Measurements from ENCODE around the gene LDLRAD4. TPM values are rescaled to one million over a fixed set of nuclear protein-coding genes. Genes with fewer than 3 reads are reported as not detected.
"Not testable (repeated sequence)": the region's sequence is repeated elsewhere in the genome, so short reads cannot be mapped to it uniquely, and the experiment has no call there.

LDLRAD4 gene
- total RNA-seq, 1 donor: under 0.01 TPM

- no peak overlapping the region for H3K4me2 ChIP-seq (ENCODE audit: insufficient read depth, low read length)
- DNase-seq (ENCODE audit: insufficient read length, low spot score, missing footprints): no peak
- no peaks in the 10 kb centered on the region for H4K20me1 ChIP-seq (ENCODE audit: insufficient read depth, low read length)
- H3K79me2 ChIP-seq (ENCODE audit: insufficient read depth, low read length): no peaks in the 10 kb centered on the region
- no peak overlapping the region for H2AFZ ChIP-seq (ENCODE audit: low read length)
- H3K4me3 ChIP-seq (ENCODE audit: insufficient read depth, low read length): no peak overlapping the region
- TF ChIP-seq CTCF (IDR thresholded peaks at IDR 0.05; ENCODE audit: extremely low read depth, low read depth, low read length): no peak
- H3K27me3 ChIP-seq (ENCODE audit: insufficient read depth, low read length): no peaks in the 10 kb centered on the region
- no peaks in the 10 kb centered on the region for H3K4me1 ChIP-seq (ENCODE audit: insufficient read depth, low read length)
- H3K9me3 ChIP-seq (ENCODE audit: low read depth, low read length): no peaks in the 10 kb centered on the region
- H3K36me3 ChIP-seq (ENCODE audit: insufficient read depth, low read length): peaks cover 14% of the 10 kb centered on the region
- no peak overlapping the region for H3K27ac ChIP-seq (ENCODE audit: low read depth, low read length)
Measured at GRCh38 chr18:13661779-13662256, 443.3 kb downstream of the LDLRAD4 start.

- no peak for TF ChIP-seq CTCF (IDR thresholded peaks at IDR 0.05; ENCODE audit: extremely low read depth, low read depth, low read length)
- DNase-seq (ENCODE audit: insufficient read length, low spot score, missing footprints): no peak
- H3K79me2 ChIP-seq (ENCODE audit: insufficient read depth, low read length): peaks cover 6% of the 10 kb centered on the region
Measured at GRCh38 chr18:13672657-13673056, 454.1 kb downstream of the LDLRAD4 start.

GRCh38 chr18:13676471-13676870 lies 457.9 kb downstream of the LDLRAD4 start:
- H3K27me3 ChIP-seq (ENCODE audit: insufficient read depth, low read length): no peaks in the 10 kb centered on the region
- peaks cover 3% of the 10 kb centered on the region for H3K4me1 ChIP-seq (ENCODE audit: insufficient read depth, low read length)
- peaks cover 3% of the 10 kb centered on the region for H4K20me1 ChIP-seq (ENCODE audit: insufficient read depth, low read length)
- no peak overlapping the region for H3K4me3 ChIP-seq (ENCODE audit: insufficient read depth, low read length)
- DNase-seq (ENCODE audit: insufficient read length, low spot score, missing footprints): no peak
- H3K9me3 ChIP-seq (ENCODE audit: low read depth, low read length): no peaks in the 10 kb centered on the region
- H3K79me2 ChIP-seq (ENCODE audit: insufficient read depth, low read length): peaks cover 5% of the 10 kb centered on the region
- no peak for TF ChIP-seq CTCF (IDR thresholded peaks at IDR 0.05; ENCODE audit: extremely low read depth, low read depth, low read length)
- no peak overlapping the region for H3K4me2 ChIP-seq (ENCODE audit: insufficient read depth, low read length)
- H3K27ac ChIP-seq (ENCODE audit: low read depth, low read length): no peak overlapping the region
- no peaks in the 10 kb centered on the region for H3K36me3 ChIP-seq (ENCODE audit: insufficient read depth, low read length)
- H2AFZ ChIP-seq (ENCODE audit: low read length): no peak overlapping the region

More at GRCh38 chr18:13672657-13673056, 454.1 kb downstream of the LDLRAD4 start:
- Histone ChIP-seq H3K4me3 (ENCODE audit: insufficient read depth, low read length) (no peak overlapping the region), H3K4me2 (ENCODE audit: insufficient read depth, low read length) (no peak overlapping the region), H2AFZ (ENCODE audit: low read length) (no peak overlapping the region), H4K20me1 (ENCODE audit: insufficient read depth, low read length) (peaks cover 3% of the 10 kb centered on the region), H3K36me3 (ENCODE audit: insufficient read depth, low read length) (no peaks in the 10 kb centered on the region), H3K27me3 (ENCODE audit: insufficient read depth, low read length) (no peaks in the 10 kb centered on the region), H3K27ac (ENCODE audit: low read depth, low read length) (no peak overlapping the region), H3K4me1 (ENCODE audit: insufficient read depth, low read length) (peaks cover 3% of the 10 kb centered on the region), H3K9me3 (ENCODE audit: low read depth, low read length) (no peaks in the 10 kb centered on the region)

GRCh38 chr18:13677350-13677749 lies 458.8 kb downstream of the LDLRAD4 start:
- H3K36me3 ChIP-seq (ENCODE audit: insufficient read depth, low read length); H3K27ac ChIP-seq (ENCODE audit: low read depth, low read length); H3K4me2 ChIP-seq (ENCODE audit: insufficient read depth, low read length); H2AFZ ChIP-seq (ENCODE audit: low read length); H3K4me1 ChIP-seq (ENCODE audit: insufficient read depth, low read length); H3K27me3 ChIP-seq (ENCODE audit: insufficient read depth, low read length); H3K9me3 ChIP-seq (ENCODE audit: low read depth, low read length); H3K4me3 ChIP-seq (ENCODE audit: insufficient read depth, low read length); H4K20me1 ChIP-seq (ENCODE audit: insufficient read depth, low read length); DNase-seq (ENCODE audit: insufficient read length, low spot score, missing footprints); H3K79me2 ChIP-seq (ENCODE audit: insufficient read depth, low read length): not testable (repeated sequence)
